ENCODE results near the gene PCNX3.

DNA sequence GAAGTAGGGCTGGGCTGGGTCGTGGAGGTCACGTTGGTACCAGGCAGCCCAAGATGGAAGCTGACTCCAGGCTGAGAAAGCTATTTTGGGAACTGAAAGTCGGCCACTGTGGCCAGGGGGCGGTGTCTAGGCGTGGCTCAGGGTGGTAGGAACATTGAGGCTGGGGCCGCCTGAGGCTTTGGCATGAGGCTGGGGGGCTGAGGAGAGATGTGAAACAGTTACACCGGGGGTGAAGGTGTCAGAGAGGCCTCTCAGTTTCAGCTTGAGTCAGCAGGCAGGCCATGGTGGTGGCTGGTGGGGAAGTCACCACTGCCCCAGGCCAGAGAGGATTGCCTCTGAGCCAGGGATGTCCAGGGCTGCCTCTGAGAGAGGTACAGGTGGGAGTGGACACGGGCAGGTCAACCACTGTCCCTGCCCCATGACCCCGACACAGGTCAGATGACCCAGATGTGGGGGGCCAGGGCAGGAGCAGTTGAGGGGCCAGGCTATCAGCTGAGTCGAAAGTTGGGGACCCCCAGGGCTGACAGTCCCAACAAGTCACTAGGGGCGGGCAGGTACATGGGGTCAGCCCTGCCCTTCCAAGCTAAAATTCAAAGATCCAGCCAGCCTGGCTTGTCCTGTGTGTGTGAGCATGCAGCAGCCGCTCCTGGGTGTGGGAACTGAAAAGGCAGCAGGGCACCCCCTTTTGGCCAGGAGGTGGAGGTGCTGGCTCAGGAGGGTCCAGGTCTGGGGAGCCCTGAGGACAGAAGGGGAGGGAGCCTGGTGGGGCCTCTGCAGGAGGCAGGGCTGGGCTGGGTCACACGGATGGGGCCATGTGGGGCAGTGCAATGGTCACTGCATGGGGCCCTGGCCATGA is 27.1 kb upstream of the PCNX3 start:
- TF ChIP-seq, protein P1, sequence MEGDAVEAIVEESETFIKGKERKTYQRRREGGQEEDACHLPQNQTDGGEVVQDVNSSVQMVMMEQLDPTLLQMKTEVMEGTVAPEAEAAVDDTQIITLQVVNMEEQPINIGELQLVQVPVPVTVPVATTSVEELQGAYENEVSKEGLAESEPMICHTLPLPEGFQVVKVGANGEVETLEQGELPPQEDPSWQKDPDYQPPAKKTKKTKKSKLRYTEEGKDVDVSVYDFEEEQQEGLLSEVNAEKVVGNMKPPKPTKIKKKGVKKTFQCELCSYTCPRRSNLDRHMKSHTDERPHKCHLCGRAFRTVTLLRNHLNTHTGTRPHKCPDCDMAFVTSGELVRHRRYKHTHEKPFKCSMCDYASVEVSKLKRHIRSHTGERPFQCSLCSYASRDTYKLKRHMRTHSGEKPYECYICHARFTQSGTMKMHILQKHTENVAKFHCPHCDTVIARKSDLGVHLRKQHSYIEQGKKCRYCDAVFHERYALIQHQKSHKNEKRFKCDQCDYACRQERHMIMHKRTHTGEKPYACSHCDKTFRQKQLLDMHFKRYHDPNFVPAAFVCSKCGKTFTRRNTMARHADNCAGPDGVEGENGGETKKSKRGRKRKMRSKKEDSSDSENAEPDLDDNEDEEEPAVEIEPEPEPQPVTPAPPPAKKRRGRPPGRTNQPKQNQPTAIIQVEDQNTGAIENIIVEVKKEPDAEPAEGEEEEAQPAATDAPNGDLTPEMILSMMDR (IDR thresholded peaks at IDR 0.05), result no peak; the same call in 1 of the 2 replicates
- TF ChIP-seq POLR2AphosphoS5 (IDR thresholded peaks at IDR 0.05; ENCODE audit: low read depth, low read length) (no peak), SIN3A (IDR thresholded peaks at IDR 0.05; ENCODE audit: borderline replicate concordance, insufficient read depth, low read depth, low read length) (no peak)
- TF ChIP-seq, protein P2, sequence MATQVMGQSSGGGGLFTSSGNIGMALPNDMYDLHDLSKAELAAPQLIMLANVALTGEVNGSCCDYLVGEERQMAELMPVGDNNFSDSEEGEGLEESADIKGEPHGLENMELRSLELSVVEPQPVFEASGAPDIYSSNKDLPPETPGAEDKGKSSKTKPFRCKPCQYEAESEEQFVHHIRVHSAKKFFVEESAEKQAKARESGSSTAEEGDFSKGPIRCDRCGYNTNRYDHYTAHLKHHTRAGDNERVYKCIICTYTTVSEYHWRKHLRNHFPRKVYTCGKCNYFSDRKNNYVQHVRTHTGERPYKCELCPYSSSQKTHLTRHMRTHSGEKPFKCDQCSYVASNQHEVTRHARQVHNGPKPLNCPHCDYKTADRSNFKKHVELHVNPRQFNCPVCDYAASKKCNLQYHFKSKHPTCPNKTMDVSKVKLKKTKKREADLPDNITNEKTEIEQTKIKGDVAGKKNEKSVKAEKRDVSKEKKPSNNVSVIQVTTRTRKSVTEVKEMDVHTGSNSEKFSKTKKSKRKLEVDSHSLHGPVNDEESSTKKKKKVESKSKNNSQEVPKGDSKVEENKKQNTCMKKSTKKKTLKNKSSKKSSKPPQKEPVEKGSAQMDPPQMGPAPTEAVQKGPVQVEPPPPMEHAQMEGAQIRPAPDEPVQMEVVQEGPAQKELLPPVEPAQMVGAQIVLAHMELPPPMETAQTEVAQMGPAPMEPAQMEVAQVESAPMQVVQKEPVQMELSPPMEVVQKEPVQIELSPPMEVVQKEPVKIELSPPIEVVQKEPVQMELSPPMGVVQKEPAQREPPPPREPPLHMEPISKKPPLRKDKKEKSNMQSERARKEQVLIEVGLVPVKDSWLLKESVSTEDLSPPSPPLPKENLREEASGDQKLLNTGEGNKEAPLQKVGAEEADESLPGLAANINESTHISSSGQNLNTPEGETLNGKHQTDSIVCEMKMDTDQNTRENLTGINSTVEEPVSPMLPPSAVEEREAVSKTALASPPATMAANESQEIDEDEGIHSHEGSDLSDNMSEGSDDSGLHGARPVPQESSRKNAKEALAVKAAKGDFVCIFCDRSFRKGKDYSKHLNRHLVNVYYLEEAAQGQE (IDR thresholded peaks at IDR 0.05; ENCODE audit: insufficient read depth in 1 of 2, low read depth in 2 of 2, low read length in 1 of 2), result no peak

Measured in Panc1 (cell line).